Skeletal muscle cell (primary cell): ENCODE results near the gene UBE2J2.

Source experiments
- DNase-seq: peaks from one replicate; pipeline ENCODE4 v3.0.0-alpha.2; 2010; ENCODE audit warnings: low read depth
- H3K4me3 ChIP-seq: 2 replicates; pipeline ENCODE4 v1.5.1; 2011; ENCODE audit warnings: low read depth, mild to moderate bottlenecking, control low read depth, low read length, moderate library complexity

The UBE2J2 gene

GRCh38 chr1:1234180-1234808 lies 39.4 kb downstream of the UBE2J2 start:
- no peak overlapping the region for H3K4me3 ChIP-seq
- DNase-seq, result no peak

GRCh38 chr1:1233567-1233892 lies 40.1 kb downstream of the UBE2J2 start:
- no peak overlapping the region for H3K4me3 ChIP-seq
- DNase-seq, result no peak

- DNase-seq, result no peak
- peak overlapping the region; percentile 1 for H3K4me3 ChIP-seq
Observed at GRCh38 chr1:1232796-1233566, 40.7 kb downstream of the UBE2J2 start.

- no peak for DNase-seq
- peak within 1 kb of the TSS; percentile 86 for H3K4me3 ChIP-seq
Observed at GRCh38 chr1:1232208-1232795, 41.4 kb downstream of the UBE2J2 start, which contains the start of gene B3GALT6. Gene B3GALT6 (plus strand): TSS chr1:1232237. CDS start chr1:1232279, 42 bp downstream.

GRCh38 chr1:1231400-1232207 lies 42.0 kb downstream of the UBE2J2 start, which contains the start of gene SDF4:
Gene SDF4 (minus strand): TSS chr1:1232001. CDS start chr1:1228772, 3,229 bp downstream.
- DNase-seq, result peak; percentile 87
- H3K4me3 ChIP-seq, result peak within 1 kb of the TSS; percentile 86

GRCh38 chr1:1230656-1231399 lies 42.8 kb downstream of the UBE2J2 start:
- H3K4me3 ChIP-seq, result peak overlapping the region; percentile 86
- DNase-seq, result peak; percentile 32

- H3K4me3 ChIP-seq, result no peak overlapping the region
- DNase-seq, result no peak
Observed at GRCh38 chr1:1229770-1230169, 43.9 kb downstream of the UBE2J2 start.

- H3K4me3 ChIP-seq, result no peak overlapping the region
- no peak for DNase-seq
Observed at GRCh38 chr1:1228596-1229321, 44.9 kb downstream of the UBE2J2 start.

GRCh38 chr1:1228187-1228586 lies 45.5 kb downstream of the UBE2J2 start:
- DNase-seq, result no peak
- no peak overlapping the region for H3K4me3 ChIP-seq

GRCh38 chr1:1227386-1227785 lies 46.3 kb downstream of the UBE2J2 start:
- DNase-seq, result no peak
- no peak overlapping the region for H3K4me3 ChIP-seq

GRCh38 chr1:1226566-1227362 lies 46.9 kb downstream of the UBE2J2 start:
- no peak for DNase-seq

GRCh38 chr1:1225913-1226312 lies 47.7 kb downstream of the UBE2J2 start:
- DNase-seq, result no peak
- H3K4me3 ChIP-seq, result no peak overlapping the region

More at GRCh38 chr1:1226566-1227362, 46.9 kb downstream of the UBE2J2 start:
- H3K4me3 ChIP-seq, result no peak overlapping the region

GRCh38 chr1:1225238-1225845 lies 48.3 kb downstream of the UBE2J2 start:
- DNase-seq, result no peak

GRCh38 chr1:1223891-1224290 lies 49.8 kb downstream of the UBE2J2 start:
- no peak overlapping the region for H3K4me3 ChIP-seq

More at GRCh38 chr1:1225238-1225845, 48.3 kb downstream of the UBE2J2 start:
- no peak overlapping the region for H3K4me3 ChIP-seq

GRCh38 chr1:1223321-1223720 lies 50.3 kb downstream of the UBE2J2 start:
- no peak overlapping the region for H3K4me3 ChIP-seq
- no peak for DNase-seq

More at GRCh38 chr1:1223891-1224290, 49.8 kb downstream of the UBE2J2 start:
- DNase-seq, result no peak

GRCh38 chr1:1222575-1223225 lies 51.0 kb downstream of the UBE2J2 start:
- no peak overlapping the region for H3K4me3 ChIP-seq
- DNase-seq, result no peak
